Measurements from ENCODE around the gene FBXO5. TPM values are rescaled to one million over a fixed set of nuclear protein-coding genes. Genes with fewer than 3 reads are reported as not detected.

The FBXO5 gene
- total RNA-seq, 1 donor from 2014 or later: 13.3 TPM

GRCh38 chr6:152954443-152954842 lies 28.4 kb downstream of the FBXO5 start:
- intact Hi-C loops (cut with micrococcal nuclease): no loop called here
- H3K4me3 Mint-ChIP-seq: no peak overlapping the region
- TF ChIP-seq CTCF (IDR thresholded peaks at IDR 0.05): no peak
- no peak overlapping the region for H3K27ac Mint-ChIP-seq
- no peaks in the 10 kb centered on the region for H3K9me3 Mint-ChIP-seq
- ChIA-PET CTCF (interaction anchor here (0.8 to 1.3 kb wide), 5 partner anchors 43 to 403 kb away, joined by 3 to 4 read pairs (median 3); no protein-coding TSS in a partner anchor), POLR2A (no interaction called here)
- DNase-seq (no peak), ATAC-seq (ENCODE audit: low read depth) (no peak)
- no peaks in the 10 kb centered on the region for H3K4me1 Mint-ChIP-seq
- H3K36me3 Mint-ChIP-seq (ENCODE audit: low read depth): no peaks in the 10 kb centered on the region
- H3K27me3 Mint-ChIP-seq: peaks cover 19% of the 10 kb centered on the region

- H3K27me3 Mint-ChIP-seq: peaks cover 22% of the 10 kb centered on the region
- H3K4me3 Mint-ChIP-seq: no peak overlapping the region
- H3K4me1 Mint-ChIP-seq: peaks cover 4% of the 10 kb centered on the region
- ChIA-PET CTCF (interaction anchor here (0.6 kb wide), 1 partner anchor 20 kb away, joined by 4 read pairs; no protein-coding TSS in a partner anchor), POLR2A (no interaction called here)
- DNase-seq: no peak
- no peak overlapping the region for H3K27ac Mint-ChIP-seq
- H3K36me3 Mint-ChIP-seq (ENCODE audit: low read depth): no peaks in the 10 kb centered on the region
- no peak for ATAC-seq (ENCODE audit: low read depth)
- intact Hi-C loops (cut with micrococcal nuclease): no loop called here
- no peak for TF ChIP-seq CTCF (IDR thresholded peaks at IDR 0.05)
- H3K9me3 Mint-ChIP-seq: no peaks in the 10 kb centered on the region
Observed at GRCh38 chr6:152952866-152953509, 29.9 kb downstream of the FBXO5 start.

- intact Hi-C loops (cut with micrococcal nuclease): no loop called here
- no peaks in the 10 kb centered on the region for H3K36me3 Mint-ChIP-seq (ENCODE audit: low read depth)
- no peak overlapping the region for H3K4me3 Mint-ChIP-seq
- H3K4me1 Mint-ChIP-seq: peaks cover 6% of the 10 kb centered on the region
- DNase-seq (no peak), ATAC-seq (ENCODE audit: low read depth) (no peak)
- no peaks in the 10 kb centered on the region for H3K9me3 Mint-ChIP-seq
- no peak overlapping the region for H3K27ac Mint-ChIP-seq
- no peak for TF ChIP-seq CTCF (IDR thresholded peaks at IDR 0.05)
- POLR2A ChIA-PET: no interaction called here
- CTCF ChIA-PET: interaction anchor here (0.7 to 1.8 kb wide), 2 partner anchors 10 to 932 kb away, joined by 5 to 6 read pairs; no protein-coding TSS in a partner anchor
- H3K27me3 Mint-ChIP-seq: peaks cover 24% of the 10 kb centered on the region
Observed at GRCh38 chr6:152952045-152952444, 30.8 kb downstream of the FBXO5 start.

GRCh38 chr6:152950240-152950639 lies 32.6 kb downstream of the FBXO5 start:
- DNase-seq (no peak), ATAC-seq (ENCODE audit: low read depth) (no peak)
- Mint-ChIP-seq H3K4me3 (no peak overlapping the region), H3K4me1 (peaks cover 6% of the 10 kb centered on the region), H3K27me3 (peaks cover 25% of the 10 kb centered on the region), H3K27ac (no peak overlapping the region), H3K9me3 (no peaks in the 10 kb centered on the region), H3K36me3 (ENCODE audit: low read depth) (no peaks in the 10 kb centered on the region)
- ChIA-PET CTCF (interaction anchor here (1.8 kb wide), 1 partner anchor 8 kb away, joined by 6 read pairs; no protein-coding TSS in a partner anchor), POLR2A (no interaction called here)
- no peak for TF ChIP-seq CTCF (IDR thresholded peaks at IDR 0.05)
- intact Hi-C loops (cut with micrococcal nuclease): no loop called here

GRCh38 chr6:152948150-152948768 lies 34.6 kb downstream of the FBXO5 start:
- DNase-seq (no peak), ATAC-seq (ENCODE audit: low read depth) (no peak)
- H3K36me3 Mint-ChIP-seq (ENCODE audit: low read depth): no peaks in the 10 kb centered on the region
- H3K27ac Mint-ChIP-seq: no peak overlapping the region
- H3K9me3 Mint-ChIP-seq: no peaks in the 10 kb centered on the region
- intact Hi-C loops (cut with micrococcal nuclease): loop anchor here (1.0 to 2.0 kb wide), 2 partner anchors 77 to 84 kb away; no protein-coding TSS in a partner anchor
- ChIA-PET POLR2A (no interaction called here), CTCF (interaction anchor here (1.1 to 1.4 kb wide), 4 partner anchors 13 to 75 kb away, joined by 3 to 6 read pairs (median 4); no protein-coding TSS in a partner anchor)
- peak; percentile 58 for TF ChIP-seq CTCF (IDR thresholded peaks at IDR 0.05)
- peaks cover 6% of the 10 kb centered on the region for H3K4me1 Mint-ChIP-seq
- H3K4me3 Mint-ChIP-seq: no peak overlapping the region
- H3K27me3 Mint-ChIP-seq: peaks cover 24% of the 10 kb centered on the region
